HG03196 (cell line): Measurements from ENCODE around the gene SET.

Experiments
- ATAC-seq: cut with Tn5 transposase; IDR thresholded peaks from one replicate; pipeline ENCODE4 v1.9.1; 2021; ENCODE audit not compliant: unreplicated experiment

The SET gene

DNA sequence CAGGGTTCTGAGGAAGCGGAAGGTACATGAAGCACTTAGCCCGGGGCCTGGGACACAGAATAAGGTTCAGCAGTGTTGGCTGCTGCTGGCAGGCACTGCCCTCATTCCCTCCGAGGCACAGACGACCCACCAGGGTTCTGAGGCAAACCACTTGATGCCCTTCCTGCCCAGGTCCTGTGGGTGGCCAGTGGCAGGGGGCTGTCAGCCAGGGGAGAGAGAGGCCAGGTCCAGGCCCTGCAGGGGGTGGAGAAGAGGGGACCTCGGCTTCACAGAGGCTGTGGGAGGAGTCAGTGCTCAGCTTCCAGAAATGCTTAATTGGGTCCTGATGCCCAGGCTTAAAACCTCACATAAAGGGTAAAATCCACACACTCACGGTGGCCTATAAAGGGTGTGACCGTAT, 39.3 kb downstream of the SET start:
- ATAC-seq = no peak

DNA sequence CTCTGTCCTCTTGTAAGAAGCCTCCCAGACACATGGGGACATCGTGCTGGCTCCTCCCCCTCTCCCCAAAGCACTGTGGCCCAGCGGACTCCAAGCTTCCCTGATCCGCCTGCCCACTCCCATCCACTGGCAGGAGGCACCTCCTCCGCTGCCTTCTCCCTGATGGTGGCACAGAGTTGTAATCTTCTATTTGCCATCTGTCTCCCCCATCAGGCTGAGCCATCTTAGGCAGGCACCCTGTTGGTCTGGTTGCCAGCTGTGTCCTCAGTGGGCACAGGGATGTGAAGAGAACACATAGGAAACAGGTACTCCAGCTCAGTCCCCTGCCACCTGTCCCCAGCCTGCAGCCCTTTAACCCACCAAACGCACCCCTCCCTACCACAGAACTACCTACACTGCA, 40.3 kb downstream of the SET start:
- no peak for ATAC-seq

DNA sequence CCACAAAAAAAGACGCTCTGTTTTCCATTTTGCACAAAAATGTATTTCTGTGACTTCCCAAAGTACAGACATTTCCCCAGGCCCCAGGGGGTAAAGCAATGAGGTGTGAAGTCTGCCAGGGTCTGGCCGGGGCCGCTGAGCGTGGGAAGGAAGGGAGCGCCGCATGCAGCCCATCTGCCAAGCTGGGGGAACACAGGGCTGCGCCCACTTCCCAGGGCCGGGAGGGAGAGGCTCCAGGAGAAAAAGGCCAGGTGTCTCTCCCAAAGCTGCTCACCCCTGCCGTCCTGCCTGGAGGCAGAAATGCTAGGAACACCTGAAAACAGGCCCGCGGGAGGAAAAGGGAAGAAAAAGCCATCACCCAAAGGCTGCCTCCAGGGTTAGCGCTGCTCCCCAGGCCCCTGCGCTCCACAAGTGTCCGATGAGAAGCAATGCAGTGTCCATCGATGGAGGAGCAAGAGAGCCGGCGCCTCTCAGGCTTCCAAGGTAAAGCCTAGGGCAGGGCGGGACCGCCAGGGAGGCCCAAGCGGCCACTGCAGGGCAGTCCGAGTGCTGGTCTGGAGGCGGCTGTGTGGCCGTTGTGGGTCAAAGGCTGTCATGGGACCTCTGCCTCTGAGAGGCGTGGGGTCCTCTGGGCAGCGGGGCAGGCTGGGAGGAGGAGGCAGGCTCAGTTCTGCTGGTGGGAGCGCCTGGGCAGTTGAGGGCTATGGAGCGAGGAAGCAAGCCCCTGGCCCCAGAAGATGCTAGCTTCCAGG, 40.9 kb downstream of the SET start:
- ATAC-seq = no peak

DNA sequence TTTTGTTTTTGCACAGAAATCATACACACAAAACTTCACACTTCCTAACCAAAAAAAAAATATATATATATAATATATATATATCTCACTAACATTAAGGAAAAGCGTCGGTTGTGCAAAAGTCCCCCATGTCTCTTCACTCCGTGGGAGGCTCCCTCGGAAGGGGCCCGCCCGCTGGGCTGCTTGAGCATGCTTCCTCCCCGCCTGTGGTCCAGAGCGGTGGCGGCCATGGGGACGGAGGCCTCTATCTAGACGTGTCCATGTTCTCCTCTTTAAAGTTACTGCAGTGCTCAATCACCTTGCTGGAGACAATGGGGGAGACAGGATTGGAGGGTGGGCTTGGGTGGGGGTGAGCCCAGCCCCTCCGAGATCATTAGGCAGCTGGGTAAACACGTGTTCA, 42.1 kb downstream of the SET start:
- ATAC-seq = no peak

DNA sequence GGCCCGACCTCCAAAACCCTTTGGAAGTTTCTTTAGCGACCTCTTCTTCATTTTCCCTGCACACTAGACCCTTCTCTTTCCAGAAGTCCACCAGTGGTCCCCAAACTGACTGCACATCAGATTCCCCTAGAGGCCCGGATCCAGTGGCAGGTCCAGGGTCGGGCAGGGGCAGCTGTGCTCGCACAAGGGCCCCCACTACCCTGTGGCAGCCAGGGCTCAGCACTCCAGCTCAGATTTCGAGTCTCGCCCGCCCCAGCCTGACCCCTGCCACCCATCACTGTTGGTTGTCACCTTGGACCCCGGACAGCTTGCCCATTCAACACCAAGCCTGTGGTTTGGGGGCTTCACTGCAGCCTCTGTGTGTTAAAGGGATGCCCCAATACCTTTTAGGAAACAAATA, 42.7 kb downstream of the SET start:
- ATAC-seq = no peak

DNA sequence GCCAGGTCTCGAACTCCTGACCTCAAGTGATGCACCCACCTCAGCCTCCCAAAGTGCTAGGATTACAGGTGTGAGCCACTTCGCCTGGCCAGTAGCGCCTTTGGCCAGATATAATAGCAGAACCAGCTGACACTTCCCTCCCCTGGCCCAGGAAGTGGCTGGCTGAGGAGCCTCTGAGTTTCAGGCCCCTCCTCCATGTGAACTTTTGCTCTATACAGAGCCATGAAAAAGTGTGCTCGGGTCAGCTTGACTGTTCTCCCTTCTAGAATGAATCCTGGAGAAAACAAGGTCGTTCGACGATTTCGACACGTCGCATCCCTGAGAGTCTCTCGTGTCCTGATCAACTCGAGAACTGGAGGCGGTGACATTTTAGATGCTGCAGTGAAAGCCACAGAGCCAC, 43.6 kb downstream of the SET start:
- ATAC-seq = no peak

DNA sequence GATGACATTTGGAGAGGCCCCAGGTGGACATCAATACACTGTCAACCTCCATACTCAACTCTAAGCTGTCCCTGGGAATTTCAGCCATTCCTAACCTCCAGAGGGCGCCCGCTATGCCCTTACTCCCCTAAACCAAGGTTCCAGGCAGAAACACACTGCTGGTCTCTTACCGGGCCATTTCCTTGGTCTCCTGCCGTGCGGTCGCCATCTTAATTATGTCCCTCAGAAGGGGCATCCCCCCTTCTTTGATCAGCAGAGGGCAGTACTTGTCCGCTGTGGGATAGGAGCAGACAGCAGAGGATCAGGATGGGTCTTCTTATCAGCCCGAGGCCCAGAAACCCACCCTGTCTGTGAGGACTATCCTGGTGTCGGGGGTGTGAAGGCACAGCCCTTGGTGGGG, 44.2 kb downstream of the SET start:
- ATAC-seq = no peak

DNA sequence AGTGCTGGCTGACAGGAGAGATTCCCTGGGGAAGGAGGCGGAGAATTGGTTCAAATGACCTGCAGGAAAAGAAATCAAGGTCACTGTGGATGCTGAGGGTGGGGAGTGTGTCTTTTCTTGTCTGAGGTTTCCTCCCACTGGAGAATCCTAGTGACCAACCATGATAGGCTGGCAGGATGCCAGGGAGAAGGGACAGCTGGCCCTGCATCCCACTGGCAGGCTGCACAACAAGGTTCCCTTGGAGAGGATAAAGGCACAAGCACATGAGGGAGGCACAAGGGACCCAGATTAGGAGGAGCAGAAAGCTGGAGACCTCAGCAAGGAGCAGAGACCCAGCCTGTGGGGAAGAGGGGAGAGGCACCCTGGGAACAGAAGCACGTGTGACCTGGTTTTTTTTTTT, 46.4 kb downstream of the SET start:
- no peak for ATAC-seq

DNA sequence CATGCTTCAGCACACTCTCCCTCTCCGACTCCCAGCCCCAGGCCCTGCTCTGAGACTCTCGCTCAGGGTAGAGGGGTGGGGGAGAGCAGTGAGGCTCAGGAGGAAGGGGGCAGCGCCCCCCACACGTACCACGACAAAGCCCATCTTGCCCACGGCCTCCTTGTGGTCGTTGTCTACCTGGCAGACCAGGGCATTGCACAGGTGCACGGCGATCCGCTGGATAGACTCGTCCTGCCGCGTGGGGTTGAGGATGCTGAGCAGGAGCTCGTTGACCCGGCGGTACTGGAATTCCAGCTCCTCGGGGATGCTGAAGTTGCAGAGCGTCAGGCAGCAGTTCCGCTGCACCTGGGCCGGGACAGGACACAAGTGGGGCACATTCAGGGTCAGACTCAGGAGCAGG, 53.4 kb downstream of the SET start:
- no peak for ATAC-seq

DNA sequence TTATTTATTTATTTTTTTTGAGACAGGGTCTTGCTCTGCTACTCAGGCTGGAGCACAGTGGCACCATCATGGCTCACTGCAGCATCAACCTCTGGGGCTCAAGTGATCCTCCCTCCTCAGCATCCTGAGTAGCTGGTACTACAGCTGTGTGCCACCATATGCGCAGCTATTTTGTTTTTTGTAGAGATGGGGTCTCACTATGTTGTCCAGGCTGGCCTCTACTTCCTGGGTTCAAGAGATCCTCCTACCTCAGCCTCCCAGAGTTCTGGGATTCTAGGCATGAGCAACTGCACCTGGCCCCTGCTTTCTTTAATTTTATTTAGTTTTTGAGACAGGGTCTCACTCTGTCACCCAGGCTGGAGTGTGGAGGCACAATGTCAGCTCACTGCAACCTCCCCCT, 54.4 kb downstream of the SET start:
- no peak for ATAC-seq
